Natural killer cell (primary cell): ENCODE results near the gene PTP4A1. TPM values are rescaled to one million over a fixed set of nuclear protein-coding genes. Genes with fewer than 3 reads are reported as not detected.

ENCODE experiments used
- ATAC-seq, 3 donors: fragments of 150-1000 bp in 2 of 3; fragments of 200-7000 bp in 1 of 3; cut with Tn5 transposase; 1 replicate in 1 of 3; 2 replicates in 2 of 3; pipeline ENCODE4 v1.10.0; 2021; ENCODE audit warnings: mild to moderate bottlenecking in 2 of 3, moderate library complexity in 2 of 3
- DNase-seq, 2 donors: peaks; one replicate each; pipeline versions ENCODE4 v3.0.0 to v3.0.0-alpha.2; 2013 to 2021; ENCODE audit warnings: mixed read lengths in 1 of 2
- H3K27ac ChIP-seq: one replicate; pipeline ENCODE4 v1.5.1; 2013; ENCODE audit warnings: mild to moderate bottlenecking, low read length
- H3K27me3 ChIP-seq: one replicate; pipeline ENCODE4 v1.6.1; 2013; ENCODE audit warnings: low read length; ENCODE audit not compliant: control insufficient read depth, insufficient read depth
- H3K36me3 ChIP-seq: one replicate; pipeline ENCODE4 v1.6.1; 2013; ENCODE audit warnings: low read length; ENCODE audit not compliant: control insufficient read depth, insufficient read depth
- H3K4me1 ChIP-seq: one replicate; pipeline ENCODE4 v1.6.1; 2013; ENCODE audit warnings: low read length; ENCODE audit not compliant: control insufficient read depth, insufficient read depth
- H3K4me3 ChIP-seq: one replicate; pipeline ENCODE4 v1.5.1; 2013; ENCODE audit warnings: low read length
- H3K9me3 ChIP-seq: one replicate; pipeline ENCODE4 v1.6.1; 2013; ENCODE audit warnings: low read length; ENCODE audit not compliant: control insufficient read depth, insufficient read depth
- H3K27ac Mint-ChIP-seq, 2 donors: one replicate each; pipeline ENCODE4 v1.8.0; 2022; ENCODE audit warnings: mild to moderate bottlenecking in 2 of 2, mixed read lengths in 2 of 2, moderate library complexity in 1 of 2
- H3K27me3 Mint-ChIP-seq, 2 donors: one replicate each; pipeline ENCODE4 v1.8.0; 2022; ENCODE audit warnings: low read depth in 2 of 2, mixed read lengths in 2 of 2
- H3K36me3 Mint-ChIP-seq: one replicate; pipeline ENCODE4 v1.8.0; 2022; ENCODE audit warnings: mixed read lengths
- H3K4me1 Mint-ChIP-seq, 2 donors: one replicate each; pipeline ENCODE4 v1.8.0; 2022; ENCODE audit warnings: mixed read lengths in 2 of 2
- H3K4me3 Mint-ChIP-seq: one replicate; pipeline ENCODE4 v1.8.0; 2022; ENCODE audit warnings: mild to moderate bottlenecking, moderate library complexity, mixed read lengths
- H3K9me3 Mint-ChIP-seq, 2 donors: one replicate each; pipeline ENCODE4 v1.8.0; 2022; ENCODE audit warnings: mixed read lengths in 2 of 2
- CTCF ChIP-seq: fragments of 200-600 bp; IDR thresholded peaks from one replicate; pipeline ENCODE4 v1.8.0; 2022; ENCODE audit warnings: antibody characterized with exemption
- WGBS: methylation state at CpG from one replicate; pipeline ENCODE4 v1.1.7; 2013; ENCODE audit warnings: missing lambda C conversion rate; ENCODE audit not compliant: insufficient coverage; 5-methylcytosine and 5-hydroxymethylcytosine counted together
- intact Hi-C: fragments of 100-400 bp; cut with micrococcal nuclease; formaldehyde crosslinking; loops from one replicate; pipeline ENCODE4 v1.14.2; 2022
- total RNA-seq, 4 donors: library from RNA; stranded (reverse); fragments of 120-200 nt in 1 of 4; gene quantifications; one replicate each; pipeline versions ENCODE4 v1.2.3 to v1.2.4, GENCODE V29; 2013 to 2022

Gene PTP4A1
- total RNA-seq, 3 donors from 2014 or later (not counting 1 experiment from before 2014, with no cell fraction given) = 113 to 185 (median 130) TPM

GRCh38 chr6:63581355-63582013, 9.2 kb downstream of the PTP4A1 start:
- Mint-ChIP-seq H3K27me3 (no peaks in the 10 kb centered on the region), H3K4me1 (peaks cover 0 to 3% of the 10 kb centered on the region in 2 donors), H3K9me3 (no peaks in the 10 kb centered on the region), H3K36me3 (peaks cover 28% of the 10 kb centered on the region), H3K4me3 (no peak overlapping the region), H3K27ac (peak overlapping the region in 1 of 2 donors; percentile 31)
- Histone ChIP-seq H3K27ac (no peak overlapping the region), H3K9me3 (no peaks in the 10 kb centered on the region), H3K27me3 (no peaks in the 10 kb centered on the region), H3K36me3 (peaks cover 63% of the 10 kb centered on the region), H3K4me1 (no peaks in the 10 kb centered on the region), H3K4me3 (no peak overlapping the region)
- DNase-seq (no peak), ATAC-seq (no peak)
- no CpG with 5 or more reads among the region's 2 CpGs for WGBS
- no peak for TF ChIP-seq CTCF
- intact Hi-C loops = no loop called here

- peaks cover 20% of the 10 kb centered on the region for H3K36me3 Mint-ChIP-seq
- Histone ChIP-seq H3K4me1 (no peaks in the 10 kb centered on the region), H3K4me3 (no peak overlapping the region), H3K27ac (no peak overlapping the region), H3K9me3 (no peaks in the 10 kb centered on the region), H3K27me3 (no peaks in the 10 kb centered on the region), H3K36me3 (peaks cover 51% of the 10 kb centered on the region)
- no peak for TF ChIP-seq CTCF
- no peak overlapping the region for H3K4me3 Mint-ChIP-seq
- DNase-seq = no peak
- no peaks in the 10 kb centered on the region for H3K4me1 Mint-ChIP-seq
- H3K27me3 Mint-ChIP-seq = peaks cover 0 to 2% of the 10 kb centered on the region in 2 donors
- no peak overlapping the region for H3K27ac Mint-ChIP-seq
- no peaks in the 10 kb centered on the region for H3K9me3 Mint-ChIP-seq
- peak in 1 of 3 donors; percentile 31 for ATAC-seq
- intact Hi-C loops = no loop called here
- WGBS = 100% methylated on average over 4 of the region's 4 CpGs
Observed at GRCh38 chr6:63582579-63583231, 10.4 kb downstream of the PTP4A1 start.

GRCh38 chr6:63584125-63584514, 11.8 kb downstream of the PTP4A1 start:
- no peaks in the 10 kb centered on the region for H3K4me1 Mint-ChIP-seq
- intact Hi-C loops = no loop called here
- no peaks in the 10 kb centered on the region for H3K9me3 ChIP-seq
- ATAC-seq (peak in 1 of 3 donors; percentile 13), DNase-seq (no peak)
- H3K4me1 ChIP-seq = no peaks in the 10 kb centered on the region
- WGBS = 98% methylated on average over 3 of the region's 4 CpGs
- no peak overlapping the region for H3K4me3 Mint-ChIP-seq
- H3K36me3 Mint-ChIP-seq = peaks cover 20% of the 10 kb centered on the region
- H3K27ac ChIP-seq = no peak overlapping the region
- no peak overlapping the region for H3K4me3 ChIP-seq
- peaks cover 38% of the 10 kb centered on the region for H3K36me3 ChIP-seq
- TF ChIP-seq CTCF = no peak
- no peaks in the 10 kb centered on the region for H3K27me3 ChIP-seq
- no peaks in the 10 kb centered on the region for H3K9me3 Mint-ChIP-seq
- H3K27ac Mint-ChIP-seq = no peak overlapping the region
- H3K27me3 Mint-ChIP-seq = peaks cover 0 to 2% of the 10 kb centered on the region in 2 donors
